HepG2 (cell line): ENCODE data around the gene KRT3. TPM values are rescaled to one million over a fixed set of nuclear protein-coding genes. Genes with fewer than 3 reads are reported as not detected.

Experiments used
- ARNT2 ChIP-seq: sonication (generic); formaldehyde crosslinking; IDR thresholded peaks from 2 replicates; pipeline ENCODE4 v1.8.0; 2022; ENCODE audit warnings: mild to moderate bottlenecking, low read depth, missing genetic modification reagents, moderate library complexity
- DNMT1 ChIP-seq: sonication (generic); formaldehyde crosslinking; IDR thresholded peaks from 2 replicates; pipeline ENCODE4 v1.5.1; 2020; ENCODE audit warnings: mild to moderate bottlenecking, missing genetic modification reagents
- GATAD1 ChIP-seq: IDR thresholded peaks from 2 replicates; pipeline ENCODE4 v1.6.1; 2016; ENCODE audit warnings: missing genetic modification reagents, missing compliant biosample characterization
- HNRNPUL1 ChIP-seq: fragments of 200-400 bp; formaldehyde crosslinking; IDR thresholded peaks from 2 replicates; pipeline ENCODE4 v1.6.1; 2017; ENCODE audit warnings: low read depth, mild to moderate bottlenecking, low read length, moderate library complexity
- MAFK ChIP-seq, 2 experiments: IDR thresholded peaks in 1 of 2; conservative IDR thresholded peaks in 1 of 2; 2 replicates each; pipeline ENCODE4 v1.6.1; 2011; ENCODE audit warnings: improper control_type of control experiment in 2 of 2, low read length in 2 of 2
- MZF1 ChIP-seq: sonication (generic); formaldehyde crosslinking; IDR thresholded peaks from 2 replicates; pipeline ENCODE4 v1.8.1; 2023; ENCODE audit warnings: mild to moderate bottlenecking, missing genetic modification reagents, borderline replicate concordance
- NBN ChIP-seq: fragments of 450-650 bp; conservative IDR thresholded peaks from 2 replicates; pipeline ENCODE4 v1.6.1; 2017
- POLR2A ChIP-seq, 2 experiments: IDR thresholded peaks; 2 replicates each; pipeline ENCODE4 v1.6.1; 2011; ENCODE audit warnings: low read depth in 2 of 2, low read length in 2 of 2, mild to moderate bottlenecking in 1 of 2, moderate library complexity in 1 of 2; ENCODE audit not compliant: insufficient read depth in 1 of 2
- RARA ChIP-seq: IDR thresholded peaks from 2 replicates; pipeline ENCODE4 v1.6.1; 2016; ENCODE audit warnings: missing genetic modification reagents, missing compliant biosample characterization
- RBM39 ChIP-seq: fragments of 200-400 bp; formaldehyde crosslinking; IDR thresholded peaks from one replicate; pipeline ENCODE4 v1.6.1; 2018; ENCODE audit warnings: antibody characterized with exemption, mild to moderate bottlenecking, low read depth, low read length; ENCODE audit not compliant: poor library complexity, severe bottlenecking
- SALL2 ChIP-seq: sonication (generic); formaldehyde crosslinking; IDR thresholded peaks from 2 replicates; pipeline ENCODE4 v1.8.1; 2023; ENCODE audit warnings: mild to moderate bottlenecking, missing genetic modification reagents, inconsistent platforms
- SMAD3 ChIP-seq: sonication (generic); formaldehyde crosslinking; IDR thresholded peaks from 2 replicates; pipeline ENCODE4 v1.4.0; 2020; ENCODE audit warnings: missing genetic modification reagents
- TBP ChIP-seq: sonication (generic); formaldehyde crosslinking; IDR thresholded peaks from 2 replicates; pipeline ENCODE4 v1.5.0; 2020; ENCODE audit warnings: missing genetic modification reagents
- ZFP37 ChIP-seq: sonication (generic); formaldehyde crosslinking; IDR thresholded peaks from 2 replicates; pipeline ENCODE4 v1.4.0; 2020; ENCODE audit warnings: missing genetic modification reagents, borderline replicate concordance
- ZNF563 ChIP-seq: sonication (generic); formaldehyde crosslinking; IDR thresholded peaks from 2 replicates; pipeline ENCODE4 v1.8.0; 2022; ENCODE audit warnings: mild to moderate bottlenecking, moderate library complexity, missing genetic modification reagents
- ZNF670 ChIP-seq: sonication (generic); formaldehyde crosslinking; IDR thresholded peaks from 2 replicates; pipeline ENCODE4 v1.8.0; 2022; ENCODE audit warnings: mild to moderate bottlenecking, missing genetic modification reagents, borderline replicate concordance
- ZNF746 ChIP-seq: sonication (generic); formaldehyde crosslinking; IDR thresholded peaks from 2 replicates; pipeline ENCODE4 v1.8.0; 2022; ENCODE audit warnings: mild to moderate bottlenecking, missing genetic modification reagents
- ZNF777 ChIP-seq: sonication (generic); formaldehyde crosslinking; IDR thresholded peaks from 2 replicates; pipeline ENCODE4 v1.4.0; 2020; ENCODE audit warnings: missing genetic modification reagents
- ZNF780A ChIP-seq: sonication (generic); formaldehyde crosslinking; IDR thresholded peaks from 2 replicates; pipeline ENCODE4 v1.8.0; 2022; ENCODE audit warnings: mild to moderate bottlenecking, missing genetic modification reagents, moderate library complexity
- ZNF883 ChIP-seq: sonication (generic); formaldehyde crosslinking; IDR thresholded peaks from 2 replicates; pipeline ENCODE4 v1.5.1; 2020; ENCODE audit warnings: mild to moderate bottlenecking, missing genetic modification reagents; ENCODE audit errors: not compliant biosample characterization
- polyA plus RNA-seq, 8 experiments: library from polyadenylated mRNA; depleted of rRNA in 3 of 8; stranded (reverse) in 7 of 8; unstranded in 1 of 8; fragments of >200 nt; fragmentation: Illumina TruSeq in 4 of 8; extraction: Trizol in 4 of 8; gene quantifications; 2 replicates each; pipeline versions ENCODE4 v1.2.1 to v1.2.3, GENCODE V29; 2011 to 2016; ENCODE audit warnings: low read depth in 4 of 8, missing spikeins in 1 of 8, mixed read lengths in 1 of 8; ENCODE audit not compliant: insufficient read depth in 1 of 8
- total RNA-seq, 5 experiments: library from RNA; depleted of rRNA; stranded (reverse); fragments of >200 nt; fragmentation: Illumina TruSeq; extraction: Trizol; gene quantifications; 2 replicates each; pipeline ENCODE4 v1.2.3, GENCODE V29; 2016; ENCODE audit warnings: low read depth in 1 of 5
- TF ChIP-seq, protein P1 (sequence below): sonication (generic); formaldehyde crosslinking; IDR thresholded peaks from 2 replicates; pipeline ENCODE4 v1.5.0; 2020; ENCODE audit warnings: mild to moderate bottlenecking, missing genetic modification reagents
- TF ChIP-seq, protein P2 (sequence below): sonication (generic); formaldehyde crosslinking; IDR thresholded peaks from 2 replicates; pipeline ENCODE4 v1.4.0; 2020; ENCODE audit warnings: missing genetic modification reagents
- TF ChIP-seq, protein P3 (sequence below): sonication (generic); formaldehyde crosslinking; IDR thresholded peaks from 2 replicates; pipeline ENCODE4 v1.8.1; 2023; ENCODE audit warnings: mild to moderate bottlenecking, missing genetic modification reagents
- TF ChIP-seq, protein P4 (sequence below): IDR thresholded peaks from 2 replicates; pipeline ENCODE4 v1.6.1; 2016

The KRT3 gene
- total and polyA plus RNA-seq, 2 of the 13 experiments (the other 11 are each of a cell fraction or from before 2014, with no cell fraction given): not detected

DNA sequence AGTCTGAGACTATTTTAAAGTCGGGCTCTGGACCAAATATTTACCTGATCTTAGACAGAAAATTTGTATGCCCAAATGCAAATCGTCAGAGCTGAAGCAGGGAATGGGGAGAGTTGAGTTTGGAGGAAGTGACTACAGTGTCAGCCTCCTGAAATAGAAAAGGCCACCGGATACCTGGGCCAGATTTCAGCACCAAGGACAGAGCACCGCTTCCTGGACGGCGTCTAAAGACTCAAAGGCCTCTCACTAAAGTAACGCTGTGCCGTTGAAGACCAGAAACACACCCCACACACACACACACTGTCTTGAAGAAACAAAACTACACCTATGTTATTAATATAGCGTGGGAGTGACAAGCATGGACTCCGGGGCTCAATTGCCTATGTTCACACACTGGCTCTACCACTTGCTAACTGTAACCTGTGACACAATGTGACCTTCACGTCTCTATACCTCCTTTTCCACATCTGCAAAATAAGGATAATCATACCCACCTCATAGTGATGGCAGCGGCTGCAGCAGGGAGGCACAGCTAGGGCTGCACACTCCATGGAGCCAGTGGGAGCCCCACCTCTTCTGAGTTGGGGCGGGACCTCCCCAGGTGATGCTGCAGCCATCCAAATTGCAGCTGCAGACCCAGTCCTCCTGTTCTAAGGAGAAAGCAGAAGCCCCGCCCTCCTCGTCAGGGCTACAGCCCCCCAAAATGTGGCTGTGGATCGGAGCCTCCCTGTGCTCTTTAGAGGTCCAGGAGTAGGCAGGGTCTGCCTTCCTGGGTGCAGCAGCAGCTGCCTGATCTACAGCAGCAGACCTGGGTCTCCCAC is 54.3 kb downstream of the KRT3 start (continued):
- TF ChIP-seq, protein P1, sequence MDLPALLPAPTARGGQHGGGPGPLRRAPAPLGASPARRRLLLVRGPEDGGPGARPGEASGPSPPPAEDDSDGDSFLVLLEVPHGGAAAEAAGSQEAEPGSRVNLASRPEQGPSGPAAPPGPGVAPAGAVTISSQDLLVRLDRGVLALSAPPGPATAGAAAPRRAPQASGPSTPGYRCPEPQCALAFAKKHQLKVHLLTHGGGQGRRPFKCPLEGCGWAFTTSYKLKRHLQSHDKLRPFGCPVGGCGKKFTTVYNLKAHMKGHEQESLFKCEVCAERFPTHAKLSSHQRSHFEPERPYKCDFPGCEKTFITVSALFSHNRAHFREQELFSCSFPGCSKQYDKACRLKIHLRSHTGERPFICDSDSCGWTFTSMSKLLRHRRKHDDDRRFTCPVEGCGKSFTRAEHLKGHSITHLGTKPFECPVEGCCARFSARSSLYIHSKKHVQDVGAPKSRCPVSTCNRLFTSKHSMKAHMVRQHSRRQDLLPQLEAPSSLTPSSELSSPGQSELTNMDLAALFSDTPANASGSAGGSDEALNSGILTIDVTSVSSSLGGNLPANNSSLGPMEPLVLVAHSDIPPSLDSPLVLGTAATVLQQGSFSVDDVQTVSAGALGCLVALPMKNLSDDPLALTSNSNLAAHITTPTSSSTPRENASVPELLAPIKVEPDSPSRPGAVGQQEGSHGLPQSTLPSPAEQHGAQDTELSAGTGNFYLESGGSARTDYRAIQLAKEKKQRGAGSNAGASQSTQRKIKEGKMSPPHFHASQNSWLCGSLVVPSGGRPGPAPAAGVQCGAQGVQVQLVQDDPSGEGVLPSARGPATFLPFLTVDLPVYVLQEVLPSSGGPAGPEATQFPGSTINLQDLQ (CRISPR knock-in tag): no peak
- no peak for TF ChIP-seq ZNF670 (CRISPR knock-in tag)
- no peak for TF ChIP-seq DNMT1 (CRISPR knock-in tag)
- peak; percentile 70 for TF ChIP-seq ZNF777 (CRISPR knock-in tag)
- TF ChIP-seq NBN: no peak
- TF ChIP-seq POLR2A (IDR thresholded peaks at IDR 0.05; ENCODE audit: insufficient read depth in 1 of 2, low read depth in 2 of 2, low read length in 2 of 2): no peak
- peak; percentile 24 for TF ChIP-seq ZNF883 (CRISPR knock-in tag)
- TF ChIP-seq TBP (CRISPR knock-in tag): no peak
- TF ChIP-seq GATAD1 (CRISPR knock-in tag): 0 out of 2 replicates have a peak, but pooled peaks have one; percentile 30
- no peak for TF ChIP-seq RARA (CRISPR knock-in tag)
- TF ChIP-seq, protein P2, sequence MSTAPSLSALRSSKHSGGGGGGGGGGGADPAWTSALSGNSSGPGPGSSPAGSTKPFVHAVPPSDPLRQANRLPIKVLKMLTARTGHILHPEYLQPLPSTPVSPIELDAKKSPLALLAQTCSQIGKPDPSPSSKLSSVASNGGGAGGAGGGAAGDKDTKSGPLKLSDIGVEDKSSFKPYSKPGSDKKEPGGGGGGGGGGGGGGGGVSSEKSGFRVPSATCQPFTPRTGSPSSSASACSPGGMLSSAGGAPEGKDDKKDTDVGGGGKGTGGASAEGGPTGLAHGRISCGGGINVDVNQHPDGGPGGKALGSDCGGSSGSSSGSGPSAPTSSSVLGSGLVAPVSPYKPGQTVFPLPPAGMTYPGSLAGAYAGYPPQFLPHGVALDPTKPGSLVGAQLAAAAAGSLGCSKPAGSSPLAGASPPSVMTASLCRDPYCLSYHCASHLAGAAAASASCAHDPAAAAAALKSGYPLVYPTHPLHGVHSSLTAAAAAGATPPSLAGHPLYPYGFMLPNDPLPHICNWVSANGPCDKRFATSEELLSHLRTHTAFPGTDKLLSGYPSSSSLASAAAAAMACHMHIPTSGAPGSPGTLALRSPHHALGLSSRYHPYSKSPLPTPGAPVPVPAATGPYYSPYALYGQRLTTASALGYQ (CRISPR knock-in tag): no peak
- TF ChIP-seq, protein P3, sequence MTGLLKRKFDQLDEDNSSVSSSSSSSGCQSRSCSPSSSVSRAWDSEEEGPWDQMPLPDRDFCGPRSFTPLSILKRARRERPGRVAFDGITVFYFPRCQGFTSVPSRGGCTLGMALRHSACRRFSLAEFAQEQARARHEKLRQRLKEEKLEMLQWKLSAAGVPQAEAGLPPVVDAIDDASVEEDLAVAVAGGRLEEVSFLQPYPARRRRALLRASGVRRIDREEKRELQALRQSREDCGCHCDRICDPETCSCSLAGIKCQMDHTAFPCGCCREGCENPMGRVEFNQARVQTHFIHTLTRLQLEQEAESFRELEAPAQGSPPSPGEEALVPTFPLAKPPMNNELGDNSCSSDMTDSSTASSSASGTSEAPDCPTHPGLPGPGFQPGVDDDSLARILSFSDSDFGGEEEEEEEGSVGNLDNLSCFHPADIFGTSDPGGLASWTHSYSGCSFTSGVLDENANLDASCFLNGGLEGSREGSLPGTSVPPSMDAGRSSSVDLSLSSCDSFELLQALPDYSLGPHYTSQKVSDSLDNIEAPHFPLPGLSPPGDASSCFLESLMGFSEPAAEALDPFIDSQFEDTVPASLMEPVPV (CRISPR knock-in tag): no peak
- TF ChIP-seq ZFP37 (CRISPR knock-in tag): peak; percentile 75; the same call in 1 of the 2 replicates
- TF ChIP-seq ZNF563 (CRISPR knock-in tag): no peak
- TF ChIP-seq SMAD3 (CRISPR knock-in tag): 0 out of 2 replicates have a peak, but pooled peaks have one; percentile 59
- TF ChIP-seq MZF1 (CRISPR knock-in tag): no peak
- TF ChIP-seq, protein P4, sequence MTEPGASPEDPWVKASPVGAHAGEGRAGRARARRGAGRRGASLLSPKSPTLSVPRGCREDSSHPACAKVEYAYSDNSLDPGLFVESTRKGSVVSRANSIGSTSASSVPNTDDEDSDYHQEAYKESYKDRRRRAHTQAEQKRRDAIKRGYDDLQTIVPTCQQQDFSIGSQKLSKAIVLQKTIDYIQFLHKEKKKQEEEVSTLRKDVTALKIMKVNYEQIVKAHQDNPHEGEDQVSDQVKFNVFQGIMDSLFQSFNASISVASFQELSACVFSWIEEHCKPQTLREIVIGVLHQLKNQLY (CRISPR knock-in tag): no peak
- no peak for TF ChIP-seq HNRNPUL1
- TF ChIP-seq MAFK (conservative IDR thresholded peaks at IDR 0.05 in 1 of 2, IDR thresholded peaks at IDR 0.05 in 1 of 2; ENCODE audit: low read length in 2 of 2): no peak
- TF ChIP-seq SALL2 (CRISPR knock-in tag): no peak
- TF ChIP-seq RBM39: no peak
- TF ChIP-seq ZNF746 (CRISPR knock-in tag): no peak
- TF ChIP-seq ARNT2: 0 out of 2 replicates have a peak, but pooled peaks have one; percentile 50
- TF ChIP-seq ZNF780A (CRISPR knock-in tag): no peak
